ENCODE measurements around the gene SND1. TPM values are rescaled to one million over a fixed set of nuclear protein-coding genes. Genes with fewer than 3 reads are reported as not detected.
"Not testable (repeated sequence)": the region's sequence is repeated elsewhere in the genome, so short reads cannot be mapped to it uniquely, and the experiment has no call there.

Gene SND1
- total RNA-seq, 1 donor from 2014 or later, result 85.9 TPM

GRCh38 chr7:128106821-128107220, 454.8 kb downstream of the SND1 start:
- no peak overlapping the region for H3K27ac ChIP-seq
- DNase-seq (ENCODE audit: extremely low spot score in 2 of 2), result no peak
- no peaks in the 10 kb centered on the region for H3K9me3 ChIP-seq
- peaks cover 18% of the 10 kb centered on the region for H3K4me1 ChIP-seq
- H3K36me3 ChIP-seq, result no peaks in the 10 kb centered on the region
- intact Hi-C loops (cut with DNase I), result no loop called here
- no peak overlapping the region for H3K4me3 ChIP-seq
- no peaks in the 10 kb centered on the region for H3K27me3 ChIP-seq
- TF ChIP-seq POLR2AphosphoS5 (IDR thresholded peaks at IDR 0.05; ENCODE audit: insufficient read depth in 1 of 2, low read depth in 1 of 2), result no peak
- TF ChIP-seq POLR2A (IDR thresholded peaks at IDR 0.05), result no peak

DNA sequence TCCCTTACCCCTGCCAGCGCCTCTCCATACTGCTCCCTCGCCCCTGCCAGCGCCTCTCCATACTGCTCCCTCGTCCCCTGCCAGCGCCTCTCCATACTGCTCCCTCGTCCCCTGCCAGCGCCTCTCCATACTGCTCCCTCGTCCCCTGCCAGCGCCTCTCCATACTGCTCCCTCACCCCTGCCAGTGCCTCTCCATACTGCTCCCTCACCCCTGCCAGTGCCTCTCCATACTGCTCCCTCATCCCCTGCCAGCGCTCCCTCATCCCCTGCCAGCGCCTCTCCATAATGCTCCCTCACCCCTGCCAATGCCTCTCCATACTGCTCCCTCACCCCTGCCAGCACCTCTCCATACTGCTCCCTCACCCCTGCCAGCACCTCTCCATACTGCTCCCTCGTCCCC, 455.5 kb downstream of the SND1 start:
- DNase-seq (ENCODE audit: extremely low spot score in 2 of 2); H3K4me3 ChIP-seq; H3K27ac ChIP-seq; H3K36me3 ChIP-seq; H3K27me3 ChIP-seq; H3K9me3 ChIP-seq; intact Hi-C loops (cut with DNase I): not testable (repeated sequence)
- peaks cover 24% of the 10 kb centered on the region for H3K4me1 ChIP-seq

GRCh38 chr7:128108129-128108528, 456.1 kb downstream of the SND1 start:
- TF ChIP-seq POLR2AphosphoS5 (IDR thresholded peaks at IDR 0.05; ENCODE audit: insufficient read depth in 1 of 2, low read depth in 1 of 2) (no peak), POLR2A (IDR thresholded peaks at IDR 0.05) (no peak), CTCF (IDR thresholded peaks at IDR 0.05) (no peak)
- peaks cover 26% of the 10 kb centered on the region for H3K4me1 ChIP-seq
- H3K27ac ChIP-seq, result no peak overlapping the region
- no peak overlapping the region for H3K4me3 ChIP-seq
- H3K27me3 ChIP-seq, result no peaks in the 10 kb centered on the region
- no peak for DNase-seq (ENCODE audit: extremely low spot score in 2 of 2)
- intact Hi-C loops (cut with DNase I), result no loop called here
- H3K36me3 ChIP-seq, result no peaks in the 10 kb centered on the region
- no peaks in the 10 kb centered on the region for H3K9me3 ChIP-seq

- intact Hi-C loops (cut with DNase I), result no loop called here
- Histone ChIP-seq H3K27ac (no peak overlapping the region), H3K27me3 (no peaks in the 10 kb centered on the region), H3K4me1 (peaks cover 21% of the 10 kb centered on the region), H3K36me3 (no peaks in the 10 kb centered on the region), H3K9me3 (no peaks in the 10 kb centered on the region), H3K4me3 (no peak overlapping the region)
- DNase-seq (ENCODE audit: extremely low spot score in 2 of 2), result no peak
- TF ChIP-seq POLR2AphosphoS5 (IDR thresholded peaks at IDR 0.05; ENCODE audit: insufficient read depth in 1 of 2, low read depth in 1 of 2) (no peak), CTCF (IDR thresholded peaks at IDR 0.05) (no peak), POLR2A (IDR thresholded peaks at IDR 0.05) (no peak)
Measured at GRCh38 chr7:128108641-128109423, 456.8 kb downstream of the SND1 start.

DNA sequence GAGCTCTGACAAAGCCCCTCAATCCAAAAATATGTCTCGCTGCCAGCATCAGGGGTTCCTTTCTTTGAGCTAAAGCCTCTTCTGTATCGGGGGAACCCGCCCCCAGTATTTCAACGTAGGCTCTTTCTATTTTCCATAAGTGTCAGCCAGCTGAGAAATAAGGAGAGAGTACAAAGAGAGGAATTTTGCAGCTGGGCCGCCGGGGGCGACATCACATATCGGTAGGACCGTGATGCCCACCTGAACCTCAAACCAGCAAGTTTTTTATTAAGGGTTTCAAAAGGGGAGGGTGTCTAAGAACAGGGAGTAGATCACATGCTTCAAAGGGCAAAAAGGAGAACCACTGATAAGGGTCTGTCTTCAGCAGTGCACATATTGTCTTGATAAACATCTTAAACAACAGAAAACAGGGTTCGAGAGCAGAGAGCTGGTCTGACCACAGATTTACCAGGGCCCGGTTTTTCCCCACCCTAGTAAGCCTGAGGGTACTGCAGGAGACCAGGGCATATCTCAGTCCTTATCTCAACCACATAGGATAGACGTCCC, 457.5 kb downstream of the SND1 start:
- H3K27me3 ChIP-seq; intact Hi-C loops (cut with DNase I); H3K9me3 ChIP-seq; H3K36me3 ChIP-seq; DNase-seq (ENCODE audit: extremely low spot score in 2 of 2); H3K27ac ChIP-seq; H3K4me3 ChIP-seq: not testable (repeated sequence)
- H3K4me1 ChIP-seq, result peaks cover 14% of the 10 kb centered on the region

DNA sequence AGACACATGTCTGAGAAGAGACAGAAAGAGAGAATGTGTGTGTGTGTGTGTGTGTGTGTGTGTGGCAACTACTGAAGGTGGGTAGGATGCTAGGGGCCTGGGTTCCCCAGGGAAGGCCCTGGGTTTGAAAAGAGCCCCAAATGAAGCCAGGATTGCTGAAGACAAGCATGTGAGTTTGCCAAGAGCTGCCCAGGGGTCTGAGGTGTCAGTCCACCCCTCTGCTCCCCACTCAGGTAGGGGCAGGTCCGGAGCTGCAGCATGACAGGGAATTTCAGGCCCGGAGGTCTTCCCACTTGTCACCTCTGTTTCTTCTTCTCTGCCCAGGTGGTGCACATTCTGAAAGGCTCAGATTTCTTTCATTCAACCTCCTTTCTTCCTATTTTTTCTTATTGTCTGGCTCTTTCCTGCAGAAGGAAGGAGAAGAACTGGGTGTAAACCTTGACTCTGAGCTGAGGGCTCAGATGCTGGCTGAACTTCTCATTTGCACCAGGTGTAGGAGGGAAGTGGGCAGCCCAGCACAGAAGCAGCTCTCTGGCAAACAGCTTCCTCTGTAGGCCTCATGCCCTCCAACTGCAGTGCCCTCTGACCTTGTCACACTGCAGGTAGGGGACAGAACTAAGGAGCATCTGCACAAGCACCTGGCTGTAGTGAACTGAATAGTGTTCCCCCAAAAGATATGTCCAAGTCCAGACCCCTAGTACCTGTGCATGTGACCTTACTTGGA, 458.8 kb downstream of the SND1 start:
- Histone ChIP-seq H3K4me1 (peaks cover 13% of the 10 kb centered on the region), H3K4me3 (no peak overlapping the region), H3K9me3 (no peaks in the 10 kb centered on the region), H3K27ac (no peak overlapping the region), H3K27me3 (no peaks in the 10 kb centered on the region), H3K36me3 (no peaks in the 10 kb centered on the region)
- intact Hi-C loops (cut with DNase I), result no loop called here
- no peak for TF ChIP-seq CTCF (IDR thresholded peaks at IDR 0.05)
- no peak for TF ChIP-seq POLR2A (IDR thresholded peaks at IDR 0.05)
- TF ChIP-seq POLR2AphosphoS5 (IDR thresholded peaks at IDR 0.05; ENCODE audit: insufficient read depth in 1 of 2, low read depth in 1 of 2), result no peak
- DNase-seq (ENCODE audit: extremely low spot score in 2 of 2), result no peak

All from vagina (tissue), 2 donors.